Ovary (tissue), 3 donors: ENCODE measurements around the gene SHROOM3.

ENCODE experiments used
- CTCF ChIP-seq, 3 donors: fragments of 450-650 bp in 2 of 3; fragments of 200-600 bp in 1 of 3; IDR thresholded peaks; one replicate each; pipeline versions ENCODE4 v1.5.1 to v1.8.0; 2016 to 2022; ENCODE audit warnings: antibody characterized with exemption in 3 of 3, mild to moderate bottlenecking in 1 of 3
- POLR2A ChIP-seq: fragments of 450-650 bp; IDR thresholded peaks from one replicate; pipeline ENCODE4 v1.6.1; 2017; ENCODE audit warnings: antibody characterized with exemption, mild to moderate bottlenecking, moderate library complexity
- donor health status: DM: no; HTN: no; CAD: no.

GRCh38 chr4:76830964-76831703 is 396.1 kb downstream of the SHROOM3 start:
- TF ChIP-seq CTCF (IDR thresholded peaks at IDR 0.05): no peak
- TF ChIP-seq POLR2A: no peak
